Frontal cortex (tissue), 4 donors: ENCODE measurements around the gene C13orf46. TPM values are rescaled to one million over a fixed set of nuclear protein-coding genes. Genes with fewer than 3 reads are reported as not detected.

ENCODE experiments used
- DNase-seq, 2 donors: peaks; one replicate each; pipeline ENCODE4 v3.0.0; 2012; ENCODE audit warnings: low spot score in 2 of 2
- FAIRE-seq: peaks from 2 replicates; lab custom pipeline; 2012; peaks lifted over from hg19 to GRCh38; lab: Jason Lieb, UNC
- total RNA-seq: library from RNA; depleted of rRNA; stranded (reverse); fragments of >200 nt; gene quantifications from one replicate; pipeline ENCODE4 v1.2.3, GENCODE V29; 2014
- donor health status: control.
- donor health status: control.
- donor health status: control.

The C13orf46 gene
- total RNA-seq, 1 donor from 2014 or later = under 0.01 TPM

- DNase-seq = no peak
- FAIRE-seq = no peak
Observed at GRCh38 chr13:114011226-114011625, 37.4 kb upstream of the C13orf46 start.

DNA sequence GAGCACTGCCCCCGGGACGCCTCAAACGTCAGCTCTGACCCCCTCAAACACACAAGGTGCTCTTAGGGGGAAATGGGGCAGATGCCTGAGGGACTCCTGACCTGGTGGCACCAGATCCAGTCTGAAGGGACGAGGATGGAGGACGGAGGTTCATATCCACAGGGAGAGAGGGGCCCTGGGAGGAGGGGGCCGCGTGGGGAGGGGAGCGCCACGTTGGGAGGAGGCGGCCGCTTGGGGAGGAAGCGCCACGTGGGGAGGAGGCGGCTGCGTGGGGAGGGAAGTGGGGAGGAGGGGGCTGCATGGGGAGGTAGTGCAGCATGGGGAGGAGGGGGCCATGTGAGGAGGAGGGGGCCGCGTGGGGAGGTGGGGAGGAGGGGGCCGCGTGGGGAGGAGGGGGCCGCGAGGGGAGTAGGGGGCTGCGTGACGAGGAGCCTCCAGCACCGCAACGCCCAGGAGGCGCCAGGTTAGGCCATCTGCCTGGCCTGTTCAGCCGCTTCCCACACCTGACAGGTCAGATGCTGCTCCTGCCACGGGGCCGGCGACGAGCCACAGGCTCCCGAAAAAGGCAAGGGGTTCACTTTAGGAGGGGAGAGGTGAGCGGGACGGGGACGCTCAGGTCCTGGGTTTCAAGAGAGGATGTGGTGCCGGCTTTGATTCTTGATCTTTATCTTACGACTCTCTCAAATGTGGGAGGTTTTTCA lies 36.7 kb upstream of the C13orf46 start:
- DNase-seq (no peak), FAIRE-seq (no peak)

DNA sequence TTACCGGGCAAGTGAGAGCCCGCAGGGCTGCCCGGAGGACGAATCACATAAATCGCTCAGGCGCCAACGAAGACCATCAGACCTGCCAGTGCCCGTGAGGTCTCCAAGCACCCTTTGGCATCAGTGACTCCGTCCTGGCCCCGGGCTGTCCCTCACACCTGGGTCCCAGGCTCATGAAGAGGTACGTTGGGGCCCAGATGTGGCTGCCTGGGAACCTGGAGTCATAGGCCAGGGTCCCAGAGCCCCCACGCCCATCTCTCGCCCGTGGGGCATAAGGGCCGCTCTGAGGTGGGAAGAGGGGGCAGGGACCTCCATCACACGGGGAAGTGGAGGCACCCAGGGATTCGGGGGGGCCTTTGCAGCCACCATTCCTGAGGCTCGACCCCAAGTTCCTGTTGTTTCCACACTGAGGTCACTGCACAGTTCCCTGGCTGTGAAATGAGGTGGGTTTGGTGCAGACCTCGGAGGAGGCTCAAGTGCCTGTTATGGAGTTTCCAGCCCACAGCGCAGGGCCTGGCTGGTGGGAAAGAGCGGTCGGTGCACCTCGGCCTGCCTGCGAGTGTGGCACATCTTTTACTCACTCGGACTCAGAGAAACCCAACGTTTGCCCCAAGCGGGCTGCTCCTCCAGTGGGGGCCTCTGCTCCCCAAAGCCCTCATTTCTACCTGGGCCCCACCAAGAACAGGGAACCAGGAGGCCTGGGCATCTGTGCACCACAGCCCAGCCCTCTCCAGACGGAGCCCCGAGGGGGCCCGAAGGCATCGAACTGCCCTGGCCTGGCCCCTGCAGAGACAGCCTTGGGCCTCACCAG lies 35.9 kb upstream of the C13orf46 start:
- DNase-seq = no peak
- FAIRE-seq = no peak

DNA sequence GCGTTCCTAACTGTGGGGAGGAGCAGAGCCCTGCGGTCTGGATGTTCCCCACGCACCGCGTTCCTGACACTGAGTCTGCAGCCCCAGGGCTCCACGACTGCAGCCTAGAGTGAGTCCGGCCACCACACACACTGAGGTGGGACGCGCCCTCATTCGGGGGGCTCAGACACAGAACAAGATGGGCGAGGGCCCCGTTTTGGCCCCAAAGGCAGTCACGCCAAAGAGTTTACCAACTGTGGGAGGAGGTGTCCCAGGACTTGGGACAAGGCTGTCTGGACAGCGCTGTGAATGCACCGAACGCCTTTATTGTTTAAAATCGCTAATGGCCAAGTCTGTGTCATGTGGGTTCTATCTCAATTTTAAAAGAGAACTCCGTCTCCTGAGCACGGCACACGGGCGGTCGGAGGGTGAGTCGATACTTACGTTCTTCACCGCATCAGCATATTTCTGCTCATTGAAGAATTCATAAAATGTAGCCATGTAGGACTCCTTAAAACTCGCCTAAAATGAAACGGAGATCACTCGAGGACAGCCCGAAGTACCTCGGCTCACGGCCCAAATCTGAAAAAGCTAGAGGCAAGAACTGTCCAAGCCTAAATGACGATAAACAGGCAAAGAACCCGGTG lies 35.2 kb upstream of the C13orf46 start:
- FAIRE-seq = no peak
- DNase-seq = no peak

GRCh38 chr13:114007566-114007965 lies 33.7 kb upstream of the C13orf46 start:
- FAIRE-seq (no peak), DNase-seq (no peak)

- DNase-seq (no peak), FAIRE-seq (no peak)
Observed at GRCh38 chr13:114005206-114005724, 31.4 kb upstream of the C13orf46 start.

DNA sequence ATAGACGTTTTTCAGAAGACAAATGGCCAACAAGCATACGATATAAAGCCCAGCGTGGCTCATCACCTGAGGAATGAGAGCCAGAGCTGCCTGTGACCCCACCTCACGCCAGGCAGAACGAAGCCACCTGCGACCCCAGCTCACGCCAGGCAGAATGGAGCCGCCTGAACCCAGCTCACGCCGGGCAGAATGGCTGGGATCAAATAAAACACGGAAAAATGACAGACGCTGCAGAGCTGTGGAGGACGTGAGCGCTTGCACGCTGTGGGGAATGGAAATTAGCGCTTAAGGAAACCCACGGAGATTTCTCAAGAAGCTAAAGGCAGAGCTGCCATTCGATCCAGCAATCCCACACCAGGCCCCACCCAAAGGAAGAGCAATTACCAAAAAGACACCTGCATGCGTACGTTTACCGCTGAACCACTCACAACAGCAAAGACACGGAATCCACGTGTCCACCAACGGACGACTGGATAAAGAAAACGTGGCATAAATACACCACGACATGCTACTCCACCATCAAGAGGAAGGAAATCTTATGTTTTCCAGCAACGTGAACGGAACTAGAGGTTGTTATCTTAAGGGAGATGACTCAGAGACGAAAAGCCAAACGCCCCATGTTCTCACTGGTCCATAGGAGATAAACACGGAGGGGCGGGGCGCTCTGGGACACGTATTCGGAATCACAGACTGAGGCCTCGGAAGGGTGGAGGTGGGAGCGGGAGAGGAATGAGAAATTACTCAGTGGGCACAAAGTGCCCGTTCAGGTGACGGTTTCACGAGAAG lies 30.7 kb upstream of the C13orf46 start:
- FAIRE-seq (no peak), DNase-seq (no peak)

GRCh38 chr13:114002771-114003321 lies 29.0 kb upstream of the C13orf46 start:
- FAIRE-seq (no peak), DNase-seq (no peak)

DNA sequence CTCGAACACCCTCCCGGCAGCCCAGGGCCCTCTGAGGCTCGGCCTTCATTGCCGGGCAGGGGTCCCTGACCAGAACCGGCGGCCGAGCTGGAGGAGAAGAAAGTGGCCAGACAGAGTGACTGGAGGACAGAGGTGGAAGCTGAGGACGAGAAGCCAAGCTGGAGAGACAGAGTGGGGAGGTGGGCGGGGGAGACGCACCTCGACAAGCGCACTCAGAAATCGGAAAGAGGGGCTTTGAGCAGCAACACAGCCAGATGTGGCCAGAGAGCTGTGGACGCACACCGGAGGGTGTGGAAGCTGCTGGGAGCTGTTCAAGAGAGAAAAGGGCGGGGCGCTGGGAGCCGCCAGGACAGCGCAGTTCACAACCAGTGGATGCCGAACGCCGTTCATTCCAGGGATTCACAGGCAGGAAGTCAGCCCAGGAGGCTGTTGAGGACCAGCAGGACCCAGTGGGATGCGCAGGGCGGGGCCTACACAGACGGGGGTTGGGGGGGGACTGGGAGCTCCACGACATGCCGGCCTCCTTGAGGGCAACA lies 28.2 kb upstream of the C13orf46 start:
- FAIRE-seq (no peak), DNase-seq (no peak)

- DNase-seq (no peak), FAIRE-seq (no peak)
Observed at GRCh38 chr13:114001331-114002008, 27.6 kb upstream of the C13orf46 start.

DNA sequence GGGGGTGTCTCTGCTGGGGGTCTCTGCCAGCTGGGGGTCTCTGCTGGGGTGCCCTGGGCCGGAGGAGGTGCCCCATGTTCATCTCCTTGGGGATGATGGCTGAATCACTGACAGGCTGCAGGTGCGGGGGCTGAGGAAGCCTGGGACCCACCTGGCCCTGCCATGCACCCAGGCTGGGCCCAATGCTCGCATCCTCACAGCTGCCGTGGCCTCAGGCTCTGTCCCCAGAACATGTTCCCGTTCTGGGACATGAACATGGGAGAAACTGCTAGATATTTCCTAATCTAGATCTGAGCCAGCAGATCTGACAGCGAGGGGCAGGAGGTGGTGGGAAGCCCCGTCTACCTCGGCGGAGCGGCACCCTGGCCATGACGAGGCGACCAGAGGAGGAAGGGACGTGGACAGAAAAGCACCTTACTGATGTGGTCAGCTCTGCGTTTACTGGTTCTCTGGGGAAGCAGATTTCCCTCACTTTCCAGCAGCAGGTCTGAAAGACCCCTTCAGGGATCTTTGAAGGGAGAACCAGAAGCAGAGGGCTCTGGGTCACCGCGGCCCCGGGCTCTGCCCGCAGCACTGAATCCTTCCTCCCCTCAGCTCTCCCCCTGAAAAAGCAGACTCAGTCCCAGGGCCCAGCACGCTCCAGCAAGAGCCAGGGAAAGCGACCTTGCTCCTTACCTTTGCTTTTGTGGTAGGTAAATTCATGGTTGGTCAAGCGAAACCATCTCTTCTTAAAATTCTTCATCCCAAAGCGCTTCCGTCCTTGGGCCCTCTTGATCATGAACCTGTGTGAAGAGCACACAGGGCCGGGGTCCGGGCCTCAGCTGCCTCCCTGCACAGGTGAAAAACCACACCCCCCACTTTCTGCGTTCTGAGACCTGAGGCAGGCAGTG lies 26.5 kb upstream of the C13orf46 start:
- DNase-seq (no peak), FAIRE-seq (no peak)

DNA sequence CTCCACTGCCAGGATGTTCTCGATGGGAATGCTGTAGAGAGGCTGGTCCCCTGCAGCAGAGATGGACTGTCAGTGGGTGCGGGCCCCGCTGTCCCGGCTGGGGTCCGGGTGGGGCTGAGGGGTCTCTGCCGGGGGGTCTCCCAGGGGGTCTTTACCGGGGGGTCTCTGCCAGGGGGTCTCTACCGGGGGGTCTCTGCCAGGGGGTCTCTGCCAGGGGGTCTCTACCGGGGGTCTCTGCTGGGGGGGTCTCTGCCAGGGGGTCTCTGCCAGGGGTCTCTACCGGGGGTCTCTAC lies 25.7 kb upstream of the C13orf46 start:
- FAIRE-seq (no peak), DNase-seq (no peak)

DNA sequence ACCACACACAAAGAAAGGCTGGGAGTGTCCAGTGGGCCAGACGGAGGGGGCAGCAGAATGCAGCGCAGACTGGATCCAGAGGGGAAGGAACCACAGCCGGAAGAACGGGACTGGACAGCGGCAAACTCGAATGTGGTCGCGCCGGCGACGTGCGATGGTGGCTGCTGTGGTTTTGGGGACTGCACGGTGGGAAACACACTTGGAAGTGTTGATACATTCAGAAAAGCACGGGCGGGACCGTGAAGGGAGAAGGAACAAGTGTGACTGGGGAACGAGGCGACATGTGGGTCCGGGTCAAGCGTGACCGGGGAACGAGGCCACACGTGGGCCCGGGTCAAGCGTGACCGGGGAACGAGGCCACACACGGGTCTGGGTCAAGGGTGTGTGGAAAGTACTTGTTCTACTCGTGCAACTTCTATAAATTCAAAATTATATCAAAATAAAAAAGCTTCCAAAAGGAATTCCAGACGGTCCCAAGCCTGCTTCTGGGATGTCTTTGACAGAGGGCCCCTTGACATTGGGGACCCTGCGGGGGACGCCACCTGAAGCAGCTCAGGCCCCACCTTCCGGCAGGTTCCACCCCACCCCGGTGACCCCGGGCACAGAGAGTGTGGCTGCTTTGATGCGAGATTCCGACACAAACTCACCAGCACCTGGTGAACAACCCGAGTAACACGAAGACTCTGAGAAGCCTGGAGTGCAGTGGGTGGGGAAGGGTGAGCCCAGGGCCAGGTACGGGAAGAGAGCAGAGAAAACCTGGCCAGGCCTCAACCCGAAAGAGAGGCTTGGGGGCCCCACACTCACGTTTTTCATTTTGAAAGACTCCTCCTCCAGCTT lies 25.1 kb upstream of the C13orf46 start:
- FAIRE-seq = no peak

GRCh38 chr13:113997845-113998751 lies 24.2 kb upstream of the C13orf46 start:
- FAIRE-seq (no peak), DNase-seq (peak in 1 of 2 donors; percentile 50)

More for the DNA sequence above, 25.1 kb upstream of the C13orf46 start:
- no peak for DNase-seq

- FAIRE-seq = no peak
- no peak for DNase-seq
Observed at GRCh38 chr13:113996912-113997745, 23.3 kb upstream of the C13orf46 start.
